Measurements from ENCODE around the gene GPC5.

GPC5 gene

GRCh38 chr13:92491839-92492238 lies 1093.4 kb downstream of the GPC5 start:
- DNase-seq (ENCODE audit: low read depth): no peak
- TF ChIP-seq CTCF (conservative IDR thresholded peaks at IDR 0.05; ENCODE audit: control insufficient read depth, insufficient read depth, low read depth, low read length): no peak
- no peak overlapping the region for H3K4me3 ChIP-seq (ENCODE audit: control insufficient read depth, low read depth, low read length)

- H3K4me3 ChIP-seq (ENCODE audit: control insufficient read depth, low read depth, low read length): no peak overlapping the region
- no peak for DNase-seq (ENCODE audit: low read depth)
- no peak for TF ChIP-seq CTCF (conservative IDR thresholded peaks at IDR 0.05; ENCODE audit: control insufficient read depth, insufficient read depth, low read depth, low read length)
Measured at GRCh38 chr13:92494915-92495314, 1096.5 kb downstream of the GPC5 start.

GRCh38 chr13:92500192-92500591 lies 1101.8 kb downstream of the GPC5 start:
- H3K4me3 ChIP-seq (ENCODE audit: control insufficient read depth, low read depth, low read length): no peak overlapping the region
- TF ChIP-seq CTCF (conservative IDR thresholded peaks at IDR 0.05; ENCODE audit: control insufficient read depth, insufficient read depth, low read depth, low read length): no peak

GRCh38 chr13:92510416-92510815 lies 1112.0 kb downstream of the GPC5 start:
- no peak for DNase-seq (ENCODE audit: low read depth)
- no peak for TF ChIP-seq CTCF (conservative IDR thresholded peaks at IDR 0.05; ENCODE audit: control insufficient read depth, insufficient read depth, low read depth, low read length)
- H3K4me3 ChIP-seq (ENCODE audit: control insufficient read depth, low read depth, low read length): no peak overlapping the region

More at GRCh38 chr13:92500192-92500591, 1101.8 kb downstream of the GPC5 start:
- DNase-seq (ENCODE audit: low read depth): no peak

GRCh38 chr13:92512852-92513251 lies 1114.4 kb downstream of the GPC5 start:
- TF ChIP-seq CTCF (conservative IDR thresholded peaks at IDR 0.05; ENCODE audit: control insufficient read depth, insufficient read depth, low read depth, low read length): no peak
- H3K4me3 ChIP-seq (ENCODE audit: control insufficient read depth, low read depth, low read length): no peak overlapping the region
- no peak for DNase-seq (ENCODE audit: low read depth)

- H3K4me3 ChIP-seq (ENCODE audit: control insufficient read depth, low read depth, low read length): no peak overlapping the region
- no peak for TF ChIP-seq CTCF (conservative IDR thresholded peaks at IDR 0.05; ENCODE audit: control insufficient read depth, insufficient read depth, low read depth, low read length)
- DNase-seq (ENCODE audit: low read depth): no peak
Measured at GRCh38 chr13:92513672-92514071, 1115.3 kb downstream of the GPC5 start.
